Lung (tissue), 12 donors: ENCODE results near the gene RMC1. TPM values are rescaled to one million over a fixed set of nuclear protein-coding genes. Genes with fewer than 3 reads are reported as not detected.

Source experiments
- ATAC-seq: fragments of 200-7000 bp; cut with Tn5 transposase; one replicate; pipeline ENCODE4 v1.9.1; 2020; ENCODE audit warnings: moderate number of reproducible peaks; ENCODE audit not compliant: insufficient read depth, low FRiP score
- DNase-seq, 3 donors: peaks; one replicate each; pipeline ENCODE4 v3.0.0-alpha.2; 2013 to 2017
- H3K27ac ChIP-seq, 2 donors: one replicate each; pipeline ENCODE4 v1.5.1; 2013; ENCODE audit warnings: mild to moderate bottlenecking in 2 of 2, moderate library complexity in 2 of 2, control low read depth in 1 of 2, inconsistent platforms in 1 of 2, low read depth in 1 of 2, low read length in 1 of 2
- H3K27me3 ChIP-seq, 3 donors: one replicate each; pipeline ENCODE4 v1.5.1; 2013; ENCODE audit warnings: low read length in 2 of 3; ENCODE audit not compliant: control insufficient read depth in 3 of 3, insufficient read depth in 3 of 3
- H3K36me3 ChIP-seq, 4 donors: one replicate each; pipeline ENCODE4 v1.5.1; 2013; ENCODE audit warnings: low read length in 4 of 4, mild to moderate bottlenecking in 1 of 4, moderate library complexity in 1 of 4; ENCODE audit not compliant: control insufficient read depth in 4 of 4, insufficient read depth in 4 of 4
- H3K4me1 ChIP-seq, 5 donors: one replicate each; pipeline ENCODE4 v1.5.1; 2013; ENCODE audit warnings: low read length in 5 of 5, mild to moderate bottlenecking in 2 of 5, moderate library complexity in 1 of 5; ENCODE audit not compliant: control insufficient read depth in 5 of 5, insufficient read depth in 5 of 5
- H3K4me3 ChIP-seq: one replicate; pipeline ENCODE4 v1.5.1; 2013; ENCODE audit warnings: mild to moderate bottlenecking, control low read depth, moderate library complexity
- H3K9ac ChIP-seq, 2 donors: one replicate each; pipeline ENCODE4 v1.5.1; 2013; ENCODE audit warnings: low read length in 2 of 2, control low read depth in 1 of 2; ENCODE audit not compliant: insufficient read depth in 1 of 2
- H3K9me3 ChIP-seq, 4 donors: one replicate each; pipeline ENCODE4 v1.5.1; 2013; ENCODE audit warnings: low read length in 3 of 4, mild to moderate bottlenecking in 1 of 4, moderate library complexity in 1 of 4; ENCODE audit not compliant: control insufficient read depth in 4 of 4, insufficient read depth in 3 of 4
- CTCF ChIP-seq: IDR thresholded peaks from 2 replicates; pipeline ENCODE4 v1.5.1; 2012; ENCODE audit warnings: mild to moderate bottlenecking; ENCODE audit errors: control extremely low read depth, extremely low read depth
- WGBS, 2 donors: extraction: QIAGEN DNeasy Blood & Tissue Kit; methylation state at CpG; one replicate each; pipeline ENCODE4 v1.1.7; 2013; 5-methylcytosine and 5-hydroxymethylcytosine counted together
- polyA plus RNA-seq, 2 donors: library from polyadenylated mRNA; stranded (reverse); fragments of 200-250 nt; gene quantifications; one replicate each; pipeline ENCODE4 v1.2.1, GENCODE V29; 2013
- total RNA-seq, 2 donors: library from RNA; depleted of rRNA in 1 of 2; stranded (reverse); fragments of >200 nt in 1 of 2; gene quantifications; one replicate each; pipeline ENCODE4 v1.2.1, GENCODE V29; 2014 to 2021
- donor health status: control.
- donor health status: control.
- donor health status: Bipolar disorder and iron deficiency.
- donor health status: healthy.
- donor health status: DM: yes; HTN: yes; CAD: no.

Gene RMC1
- total and polyA plus RNA-seq, 4 donors: 28.2 to 71.3 (median 32.2) TPM

GRCh38 chr18:23462876-23463275, 40.4 kb upstream of the RMC1 start:
- Histone ChIP-seq H3K36me3 (peaks cover 12 to 41% (median 18%) of the 10 kb centered on the region in 4 donors), H3K27me3 (no peaks in the 10 kb centered on the region), H3K9me3 (no peaks in the 10 kb centered on the region), H3K4me3 (no peak overlapping the region), H3K4me1 (peaks cover 0 to 22% (median 5%) of the 10 kb centered on the region in 5 donors), H3K27ac (no peak overlapping the region), H3K9ac (no peak overlapping the region)
- ATAC-seq (no peak), DNase-seq (no peak)
- 33 to 70% methylated on average over 2 of the region's 2 CpGs for WGBS, 2 donors
- no peak for TF ChIP-seq CTCF

DNA sequence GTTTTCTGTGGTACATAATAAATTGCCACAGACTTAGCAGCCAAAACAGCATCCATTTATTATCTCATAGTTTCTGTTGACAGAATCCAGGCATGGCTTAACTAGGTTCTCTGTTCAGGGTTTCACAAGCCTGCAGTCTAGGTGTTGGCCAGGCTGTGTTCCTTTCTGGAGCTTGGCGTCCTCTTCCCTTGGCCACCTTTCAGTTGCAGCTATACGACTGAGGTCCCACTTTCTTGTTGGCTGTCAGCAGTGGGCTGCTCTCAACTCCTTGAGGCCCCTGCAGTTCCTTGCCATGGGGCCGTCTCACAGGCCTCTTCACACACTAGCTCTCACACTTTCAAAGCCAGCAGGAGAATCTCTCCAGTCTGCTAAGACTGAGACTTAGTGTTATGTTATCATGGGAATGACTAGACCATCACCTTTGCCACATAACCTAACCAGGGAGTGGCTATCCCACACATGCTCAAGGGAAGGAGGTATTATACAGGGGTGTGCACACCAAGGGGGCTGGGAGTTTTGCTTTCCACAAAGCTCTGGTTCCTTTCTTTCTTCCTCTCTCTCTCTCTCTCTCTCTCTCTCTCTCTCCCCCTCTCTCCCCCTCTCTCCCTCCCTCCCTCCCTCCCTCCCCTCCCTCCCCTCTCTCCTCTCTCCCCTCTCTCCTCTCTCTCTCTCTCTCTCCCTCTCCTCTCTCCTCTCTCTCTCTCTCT, 34.4 kb upstream of the RMC1 start:
- WGBS, 2 donors: 87 to 93% methylated on average over 3 of the region's 3 CpGs
- H3K27ac ChIP-seq: no peak overlapping the region
- no peak for TF ChIP-seq CTCF
- DNase-seq (no peak), ATAC-seq (no peak)
- H3K9me3 ChIP-seq: no peaks in the 10 kb centered on the region
- peaks cover 25 to 56% (median 39%) of the 10 kb centered on the region in 4 donors for H3K36me3 ChIP-seq
- H3K27me3 ChIP-seq: no peaks in the 10 kb centered on the region
- no peak overlapping the region for H3K4me3 ChIP-seq
- H3K4me1 ChIP-seq: no peaks in the 10 kb centered on the region
- no peak overlapping the region for H3K9ac ChIP-seq

GRCh38 chr18:23470620-23471387, 32.5 kb upstream of the RMC1 start:
- ATAC-seq: no peak

More at GRCh38 chr18:23470620-23471387, 32.5 kb upstream of the RMC1 start:
- no peak for DNase-seq
- H3K27ac ChIP-seq: no peak overlapping the region
- WGBS, 2 donors: 95 to 99% methylated on average over 2 of the region's 2 CpGs
- no peaks in the 10 kb centered on the region for H3K4me1 ChIP-seq
- H3K36me3 ChIP-seq: peaks cover 34 to 59% (median 48%) of the 10 kb centered on the region in 4 donors
- H3K9me3 ChIP-seq: no peaks in the 10 kb centered on the region
- no peak overlapping the region for H3K9ac ChIP-seq
- TF ChIP-seq CTCF: no peak
- H3K4me3 ChIP-seq: no peak overlapping the region
- H3K27me3 ChIP-seq: no peaks in the 10 kb centered on the region
